Epithelial cell of esophagus (primary cell): ENCODE results near the gene ADGRD2.

ENCODE experiments used
- DNase-seq: peaks from one replicate; pipeline ENCODE4 v3.0.0; 2010; ENCODE audit warnings: low read depth
- H3K4me3 ChIP-seq: 2 replicates; pipeline ENCODE4 v1.5.1; 2011; ENCODE audit warnings: mild to moderate bottlenecking, low read length, control low read depth
- TF ChIP-seq, protein P1 (sequence below): IDR thresholded peaks from 2 replicates; pipeline ENCODE4 v1.5.1; 2011; ENCODE audit warnings: low read depth, mild to moderate bottlenecking, low read length, control low read depth, inconsistent platforms; ENCODE audit not compliant: insufficient read depth; ENCODE audit errors: missing control alignments

ADGRD2 gene

DNA sequence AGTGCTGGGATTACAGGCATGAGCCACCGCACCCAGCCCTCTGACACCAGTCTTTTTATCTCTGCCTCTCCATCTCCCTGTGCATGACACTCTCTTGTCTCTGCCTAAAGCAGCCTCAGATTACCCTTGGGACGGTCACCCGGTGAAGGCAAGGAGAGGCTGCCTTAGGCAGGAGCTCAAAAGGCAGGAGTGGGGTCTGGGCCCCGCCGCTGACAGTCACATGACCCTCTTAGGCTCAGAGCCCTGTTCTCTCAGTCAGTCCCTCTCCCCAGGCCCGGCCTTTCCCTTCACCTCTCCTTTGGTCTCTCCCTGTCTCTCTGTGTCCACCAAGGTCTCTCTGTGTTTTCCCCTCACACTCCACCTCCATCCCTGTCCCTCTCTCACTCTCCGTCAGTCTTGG, 22.5 kb downstream of the ADGRD2 start:
- TF ChIP-seq, protein P1, sequence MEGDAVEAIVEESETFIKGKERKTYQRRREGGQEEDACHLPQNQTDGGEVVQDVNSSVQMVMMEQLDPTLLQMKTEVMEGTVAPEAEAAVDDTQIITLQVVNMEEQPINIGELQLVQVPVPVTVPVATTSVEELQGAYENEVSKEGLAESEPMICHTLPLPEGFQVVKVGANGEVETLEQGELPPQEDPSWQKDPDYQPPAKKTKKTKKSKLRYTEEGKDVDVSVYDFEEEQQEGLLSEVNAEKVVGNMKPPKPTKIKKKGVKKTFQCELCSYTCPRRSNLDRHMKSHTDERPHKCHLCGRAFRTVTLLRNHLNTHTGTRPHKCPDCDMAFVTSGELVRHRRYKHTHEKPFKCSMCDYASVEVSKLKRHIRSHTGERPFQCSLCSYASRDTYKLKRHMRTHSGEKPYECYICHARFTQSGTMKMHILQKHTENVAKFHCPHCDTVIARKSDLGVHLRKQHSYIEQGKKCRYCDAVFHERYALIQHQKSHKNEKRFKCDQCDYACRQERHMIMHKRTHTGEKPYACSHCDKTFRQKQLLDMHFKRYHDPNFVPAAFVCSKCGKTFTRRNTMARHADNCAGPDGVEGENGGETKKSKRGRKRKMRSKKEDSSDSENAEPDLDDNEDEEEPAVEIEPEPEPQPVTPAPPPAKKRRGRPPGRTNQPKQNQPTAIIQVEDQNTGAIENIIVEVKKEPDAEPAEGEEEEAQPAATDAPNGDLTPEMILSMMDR = no peak

DNA sequence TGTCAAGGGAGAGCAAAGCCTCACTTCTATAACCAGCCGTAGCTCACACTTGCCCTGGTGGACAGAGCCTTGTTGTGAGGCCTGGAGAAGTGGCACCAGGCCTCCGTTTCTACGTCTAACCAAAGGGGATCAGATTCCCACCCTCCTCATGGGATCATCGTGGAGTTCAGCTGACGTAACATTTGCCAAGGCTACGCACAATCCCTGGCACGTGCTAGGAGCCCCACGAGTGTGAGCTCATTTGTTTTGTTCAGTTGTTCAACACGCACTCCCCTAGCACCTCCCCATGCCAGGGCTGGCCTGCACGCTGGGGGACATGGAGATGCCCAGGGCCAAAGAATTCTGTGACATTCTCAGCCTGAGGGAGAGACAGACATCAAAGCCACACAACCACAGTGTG, 23.1 kb downstream of the ADGRD2 start:
- TF ChIP-seq, protein P1 = no peak
- no peak overlapping the region for H3K4me3 ChIP-seq
- no peak for DNase-seq

More for the DNA sequence above, 22.5 kb downstream of the ADGRD2 start:
- H3K4me3 ChIP-seq = no peak overlapping the region
- DNase-seq = no peak

DNA sequence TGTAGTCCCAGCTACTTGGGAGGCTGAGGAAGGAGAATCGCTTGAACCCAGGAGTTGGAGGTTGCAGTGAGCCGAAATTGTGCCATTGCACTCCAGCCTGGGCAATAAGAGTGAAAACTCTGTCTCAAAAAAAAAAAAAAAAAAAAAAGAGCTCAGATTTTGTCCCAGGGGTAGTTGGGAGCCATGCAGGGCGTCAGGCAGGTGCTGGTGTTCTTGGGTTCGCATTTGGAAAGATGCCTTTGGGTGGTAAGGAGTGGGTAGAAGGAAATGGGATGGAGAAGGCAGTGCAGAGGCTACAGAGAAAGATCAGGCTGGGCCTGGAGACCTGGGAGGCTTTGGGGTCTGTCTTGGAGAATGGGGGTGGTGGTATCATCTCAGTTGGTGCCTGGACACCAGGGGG, 23.9 kb downstream of the ADGRD2 start:
- no peak overlapping the region for H3K4me3 ChIP-seq
- TF ChIP-seq, protein P1 = no peak
- no peak for DNase-seq

DNA sequence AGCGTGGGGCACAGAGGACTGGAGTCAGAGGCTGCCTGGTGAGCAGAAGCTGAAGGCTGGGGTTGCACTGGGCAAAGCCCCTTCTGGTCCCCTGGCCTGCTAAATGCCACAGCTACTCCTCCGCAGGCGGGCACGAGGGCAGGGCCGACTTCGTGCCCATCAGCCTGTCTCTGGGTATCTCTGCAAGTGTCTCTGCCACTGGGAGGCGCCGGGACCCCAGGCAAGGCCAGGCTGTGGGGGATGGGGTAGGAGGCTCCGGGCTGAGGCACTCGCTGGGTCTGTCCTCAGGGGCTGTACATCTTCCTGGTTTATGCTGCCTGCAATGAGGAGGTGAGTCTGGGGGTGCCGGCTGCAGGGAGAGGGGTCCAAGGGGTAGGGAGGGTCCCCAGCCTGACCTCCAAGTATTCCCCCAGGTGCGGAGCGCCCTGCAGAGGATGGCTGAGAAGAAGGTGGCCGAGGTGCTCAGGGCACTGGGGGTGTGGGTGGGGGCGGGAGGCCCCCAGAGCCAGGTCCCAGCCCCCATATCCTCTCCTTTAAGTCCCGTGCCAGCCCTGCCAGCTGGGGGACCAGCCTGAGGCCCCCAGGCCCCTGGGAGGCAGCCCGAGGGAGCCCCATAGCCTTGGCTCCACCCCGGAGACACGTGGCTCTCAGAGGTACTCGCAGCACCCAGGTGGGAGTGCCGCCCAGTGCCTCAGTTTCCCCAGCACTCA, 25.1 kb downstream of the ADGRD2 start:
- H3K4me3 ChIP-seq = no peak overlapping the region
- DNase-seq = no peak
- TF ChIP-seq, protein P1 = no peak

DNA sequence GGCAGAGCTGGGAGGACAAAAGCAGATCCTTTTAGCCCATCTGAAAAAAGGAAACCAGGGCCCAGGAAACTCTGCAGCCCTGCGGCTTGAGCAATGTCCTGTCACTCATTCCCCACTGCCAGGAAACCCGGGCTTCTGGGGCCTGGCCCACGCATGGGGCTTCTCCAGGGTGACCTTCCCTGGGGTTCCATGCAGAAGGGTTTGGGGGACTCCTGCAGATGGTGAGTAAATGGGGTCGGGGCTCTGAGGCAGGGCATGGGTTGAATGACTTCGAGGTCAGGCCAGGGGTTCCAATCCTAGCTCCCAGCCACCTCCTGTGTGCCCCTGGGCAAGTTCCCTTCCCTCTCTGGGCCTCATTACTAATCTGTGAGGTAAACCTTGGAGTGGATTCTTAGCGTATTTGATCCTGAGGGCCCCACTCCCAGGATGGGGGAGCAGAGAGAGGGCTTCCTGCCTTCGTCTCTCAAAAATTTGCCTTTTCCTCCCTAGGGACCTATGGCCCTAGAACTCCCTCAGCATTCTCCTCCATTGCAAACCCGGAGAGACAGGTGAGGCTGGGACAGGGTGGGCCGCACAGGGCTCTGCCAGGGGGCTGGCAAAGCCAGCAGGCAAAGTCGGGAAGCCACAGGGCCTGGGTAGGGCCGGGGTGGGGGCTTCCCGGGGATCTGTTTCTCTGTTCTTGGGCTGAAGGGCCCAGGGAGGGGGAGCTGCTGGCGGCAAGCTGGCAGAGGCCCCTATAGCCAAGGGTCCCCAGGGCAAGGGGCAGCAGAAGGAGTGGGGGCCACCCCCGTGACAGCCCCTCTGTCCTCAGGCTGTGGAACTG, 25.8 kb downstream of the ADGRD2 start:
- DNase-seq = no peak
- TF ChIP-seq, protein P1 = no peak
- no peak overlapping the region for H3K4me3 ChIP-seq

DNA sequence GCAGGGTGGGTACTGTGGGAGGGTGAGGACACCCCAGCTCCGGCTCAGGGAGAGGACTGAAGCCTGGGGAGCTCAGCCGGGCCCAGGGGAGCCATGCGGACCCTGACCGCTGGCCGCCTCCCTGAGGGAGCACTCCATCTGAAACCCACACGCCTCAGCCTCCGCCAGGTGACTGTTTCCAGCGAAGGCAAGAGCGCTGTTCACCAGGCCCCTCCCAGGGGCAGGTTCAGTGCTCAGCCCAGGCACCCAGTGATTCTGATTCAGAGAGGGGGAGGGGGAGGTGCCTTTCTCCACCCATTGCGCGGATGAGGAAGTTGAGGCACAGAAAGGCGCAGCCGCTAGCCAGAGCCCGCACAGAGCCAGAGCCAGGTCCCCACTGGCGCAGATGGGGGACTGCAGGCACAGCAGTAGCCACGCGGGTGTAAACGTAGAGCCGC, 27.0 kb downstream of the ADGRD2 start:
- DNase-seq = peak; percentile 10
- TF ChIP-seq, protein P1 = no peak

More for the DNA sequence above, 27.0 kb downstream of the ADGRD2 start:
- H3K4me3 ChIP-seq = no peak overlapping the region
